GM18873 (cell line): ENCODE data around the gene TCF25.
"Not testable (repeated sequence)": the region's sequence is repeated elsewhere in the genome, so short reads cannot be mapped to it uniquely, and the experiment has no call there.

Source experiments
- ATAC-seq: cut with Tn5 transposase; IDR thresholded peaks from one replicate; pipeline ENCODE4 v1.9.1; 2021; ENCODE audit warnings: mild to moderate bottlenecking, moderate library complexity, moderate number of reproducible peaks; ENCODE audit not compliant: unreplicated experiment, low FRiP score

The TCF25 gene

DNA sequence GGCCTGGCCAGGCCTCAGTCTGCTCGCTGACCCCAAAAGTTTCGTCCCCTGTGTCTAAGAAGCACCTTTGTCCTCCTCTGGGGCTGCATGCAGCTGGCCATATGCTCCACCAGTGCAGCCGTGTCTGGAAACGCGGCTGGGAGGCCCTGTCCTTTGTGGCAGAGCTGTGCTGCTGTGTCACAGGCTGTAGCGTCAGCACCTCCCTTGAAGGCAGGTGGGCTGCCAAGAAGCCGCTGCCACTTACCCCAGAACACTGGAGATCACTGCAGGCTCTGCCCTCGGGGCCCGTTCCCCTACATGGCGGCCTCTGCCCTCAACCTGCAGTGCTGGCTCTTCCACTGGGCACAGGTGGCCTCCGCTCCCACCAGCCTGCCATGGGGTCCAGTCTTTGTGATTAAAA is 29.6 kb downstream of the TCF25 start:
- no peak for ATAC-seq

DNA sequence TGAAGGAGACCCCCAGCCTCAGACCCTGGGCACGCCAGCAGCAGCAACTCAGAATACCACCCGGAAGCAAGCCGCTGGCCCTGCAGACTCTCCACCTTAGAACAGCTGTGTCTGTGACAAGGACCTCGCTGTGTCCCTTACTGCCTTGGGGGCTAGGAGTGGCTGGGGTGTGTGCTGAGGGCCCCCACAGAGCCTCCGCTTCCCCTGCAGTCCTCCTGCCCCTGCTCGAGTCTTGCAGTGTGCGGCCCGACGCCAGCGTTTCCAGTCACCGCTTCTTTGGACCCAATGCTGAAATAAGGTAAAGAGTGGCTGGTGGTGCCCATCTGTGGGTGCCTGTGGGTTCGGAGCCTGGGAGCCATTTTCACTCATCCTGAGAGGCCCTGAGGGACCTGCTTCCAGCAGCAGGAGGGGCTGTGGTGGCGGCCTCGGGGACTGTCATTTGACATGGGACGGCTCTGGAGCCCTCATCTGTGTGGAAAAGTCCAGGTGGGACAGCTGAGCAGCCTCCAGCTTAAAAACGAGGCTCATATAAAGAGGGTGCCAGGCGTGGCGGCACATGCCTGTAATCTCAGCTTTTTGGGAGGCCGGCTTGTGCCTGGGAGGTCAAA is 30.6 kb downstream of the TCF25 start:
- no peak for ATAC-seq

DNA sequence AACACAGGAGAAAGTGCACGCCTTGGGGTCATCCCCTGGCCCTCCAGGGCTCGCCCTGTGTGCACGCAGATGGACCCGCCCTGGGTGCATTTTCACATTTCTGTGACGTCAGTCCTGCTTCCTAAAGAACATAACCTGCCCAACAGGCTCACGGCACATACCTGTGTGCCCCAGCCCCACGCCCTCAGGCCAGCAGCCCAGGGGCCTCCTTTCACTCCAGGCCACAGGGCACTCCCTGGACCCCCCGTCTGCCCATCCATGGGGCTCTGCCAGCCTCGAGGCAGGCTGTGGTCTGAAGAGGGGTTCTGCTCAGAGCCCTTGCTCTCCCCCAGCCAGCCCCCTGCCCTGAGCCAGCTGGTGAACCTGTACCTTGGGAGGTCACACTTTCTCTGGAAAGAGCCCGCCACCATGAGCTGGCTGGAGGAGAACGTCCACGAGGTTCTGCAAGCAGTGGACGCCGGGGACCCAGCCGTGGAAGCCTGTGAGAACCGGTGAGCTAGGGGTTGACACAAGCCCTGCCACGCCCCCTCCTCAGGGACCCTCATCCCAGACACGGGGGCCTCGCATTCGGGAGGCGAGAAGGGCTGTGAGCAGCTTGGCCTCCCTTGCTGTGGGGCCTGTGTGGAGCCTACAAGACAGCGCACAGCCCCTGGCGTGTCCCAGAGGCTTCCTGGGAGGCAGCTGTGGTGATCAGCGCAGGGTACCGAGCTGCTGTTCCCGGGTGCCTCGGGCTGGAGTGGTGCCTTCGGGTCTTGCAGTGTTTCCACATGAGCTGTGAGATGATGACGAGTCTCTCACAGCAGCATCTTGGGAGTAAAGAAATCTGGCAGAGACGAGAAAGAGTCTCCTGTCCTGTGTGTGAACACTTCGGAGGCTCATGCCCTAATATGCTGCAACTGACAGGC is 31.5 kb downstream of the TCF25 start:
- no peak for ATAC-seq

DNA sequence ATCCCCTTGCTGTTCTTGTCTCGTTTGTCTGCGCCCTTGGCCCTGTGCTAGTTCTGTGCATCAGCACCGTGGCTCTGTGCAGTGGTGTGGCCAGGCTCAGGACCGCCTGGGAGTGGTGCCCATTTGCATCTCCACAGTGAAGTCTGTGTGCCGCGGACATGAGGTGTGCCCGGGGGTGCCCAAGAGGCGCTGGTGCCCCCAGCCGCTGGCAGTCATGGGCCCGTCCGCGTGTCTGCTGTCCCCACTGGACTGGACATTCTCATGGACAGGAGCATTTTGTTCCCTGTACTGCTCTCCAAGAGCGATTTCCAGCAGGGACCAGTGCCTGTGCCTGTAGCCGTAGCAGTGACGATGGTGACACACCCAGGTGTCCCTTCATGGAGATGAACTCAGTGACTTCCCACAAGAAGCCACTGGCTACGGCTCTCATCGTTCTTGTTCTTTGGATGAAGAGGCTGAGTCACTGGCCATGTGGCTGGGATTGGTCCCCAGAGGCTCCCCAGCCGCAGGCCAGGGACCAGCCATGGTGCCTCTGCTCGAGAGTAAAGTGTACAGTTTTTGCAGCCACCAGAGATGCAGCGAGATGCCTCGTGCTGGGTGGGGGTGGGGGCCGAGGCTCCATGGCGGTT is 32.2 kb downstream of the TCF25 start:
- ATAC-seq, result no peak

DNA sequence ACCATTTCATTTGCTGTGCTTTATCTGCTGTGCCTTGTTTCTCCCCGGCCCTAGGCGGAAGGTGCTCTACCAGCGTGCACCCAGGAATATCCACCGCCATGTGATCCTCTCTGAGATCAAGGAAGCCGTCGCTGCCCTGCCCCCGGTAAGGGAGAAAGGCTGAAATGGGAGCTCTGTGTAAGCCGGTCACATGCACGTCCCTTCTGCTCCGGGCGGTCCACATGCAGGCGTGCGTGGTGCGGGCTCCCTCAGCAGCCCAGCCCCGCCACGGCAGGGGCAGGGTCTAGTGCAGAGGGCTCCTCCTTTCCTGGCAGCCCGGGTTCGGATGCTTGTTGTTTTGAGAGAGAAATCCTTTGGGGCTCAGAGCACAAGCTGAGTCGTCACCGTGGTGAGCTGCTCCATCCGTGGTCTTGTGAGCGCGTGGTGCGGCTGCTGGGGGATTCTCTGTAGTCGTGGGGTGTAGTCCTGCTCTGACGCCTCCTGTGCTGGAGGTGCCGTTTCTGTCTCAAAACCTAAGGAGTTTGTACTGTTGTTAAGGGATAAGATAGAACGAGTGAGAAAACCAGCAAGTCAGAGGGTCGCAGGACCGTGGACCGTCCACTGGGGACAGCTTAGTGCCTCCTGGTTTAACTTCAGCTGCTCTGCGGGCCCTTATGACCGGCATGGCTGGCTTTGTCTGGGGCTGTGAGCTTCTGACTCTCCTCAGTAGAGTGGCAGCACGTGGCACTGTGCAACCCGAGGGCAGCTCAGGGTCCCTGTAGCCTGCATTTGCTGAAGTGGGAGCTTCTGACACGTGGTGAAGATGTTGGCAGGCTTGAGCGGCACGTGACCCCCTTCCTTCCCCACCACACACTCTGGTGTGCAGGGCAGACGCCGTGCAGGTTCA is 33.0 kb downstream of the TCF25 start:
- no peak for ATAC-seq

DNA sequence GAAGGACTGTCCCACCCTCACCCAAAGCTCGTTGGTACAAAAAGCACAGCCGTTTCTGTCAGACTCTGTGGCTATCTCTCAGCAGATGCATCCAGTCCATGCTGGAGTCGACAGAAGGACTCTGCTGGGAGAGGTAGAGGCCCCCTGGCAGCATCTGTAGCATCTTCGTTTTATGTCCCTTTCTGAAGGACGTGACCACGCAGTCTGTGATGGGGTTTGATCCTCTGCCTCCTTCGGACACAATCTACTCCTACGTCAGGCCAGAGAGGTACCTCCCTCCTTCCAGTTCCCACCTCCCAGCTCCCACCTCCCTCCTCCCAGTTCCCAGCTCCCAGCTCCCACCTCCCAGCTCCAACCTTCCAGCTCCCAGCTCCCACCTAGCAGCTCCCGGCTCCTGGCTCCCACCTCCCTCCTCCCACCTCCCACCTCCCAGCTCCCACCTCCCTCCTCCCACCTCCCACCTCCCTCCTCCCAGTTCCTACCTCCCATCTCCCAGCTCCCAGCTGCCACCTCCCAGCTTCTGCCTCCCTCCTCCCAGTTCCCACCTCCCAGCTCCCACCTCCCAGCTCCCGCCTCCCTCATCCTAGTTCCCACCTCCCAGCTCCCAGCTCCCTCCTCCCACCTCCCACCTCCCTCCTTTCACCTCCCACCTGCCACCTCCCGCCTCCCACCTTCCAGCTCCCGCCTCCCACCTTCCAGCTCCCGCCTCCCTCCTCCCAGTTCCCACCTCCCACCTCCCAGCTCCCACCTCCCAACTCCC is 33.8 kb downstream of the TCF25 start:
- ATAC-seq, result no peak

DNA sequence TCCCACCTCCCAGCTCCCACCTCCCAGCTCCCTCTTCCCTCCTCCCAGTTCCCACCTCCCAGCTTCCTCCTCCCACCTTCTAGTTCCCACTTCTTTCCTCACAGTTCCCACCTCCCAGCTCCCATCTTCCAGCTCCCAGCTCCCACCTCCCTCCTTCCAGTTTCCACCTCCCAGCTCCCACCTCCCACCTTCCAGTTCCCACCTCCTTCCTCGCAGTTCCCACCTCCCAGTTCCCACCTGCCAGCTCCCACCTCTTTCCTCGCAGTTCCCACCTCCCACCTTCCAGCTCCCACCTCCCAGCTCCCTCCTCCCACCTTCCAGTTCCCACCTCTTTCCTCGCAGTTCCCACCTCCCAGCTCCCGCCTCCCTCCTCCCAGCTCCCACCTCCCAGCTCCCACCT is 34.8 kb downstream of the TCF25 start:
- no peak for ATAC-seq

DNA sequence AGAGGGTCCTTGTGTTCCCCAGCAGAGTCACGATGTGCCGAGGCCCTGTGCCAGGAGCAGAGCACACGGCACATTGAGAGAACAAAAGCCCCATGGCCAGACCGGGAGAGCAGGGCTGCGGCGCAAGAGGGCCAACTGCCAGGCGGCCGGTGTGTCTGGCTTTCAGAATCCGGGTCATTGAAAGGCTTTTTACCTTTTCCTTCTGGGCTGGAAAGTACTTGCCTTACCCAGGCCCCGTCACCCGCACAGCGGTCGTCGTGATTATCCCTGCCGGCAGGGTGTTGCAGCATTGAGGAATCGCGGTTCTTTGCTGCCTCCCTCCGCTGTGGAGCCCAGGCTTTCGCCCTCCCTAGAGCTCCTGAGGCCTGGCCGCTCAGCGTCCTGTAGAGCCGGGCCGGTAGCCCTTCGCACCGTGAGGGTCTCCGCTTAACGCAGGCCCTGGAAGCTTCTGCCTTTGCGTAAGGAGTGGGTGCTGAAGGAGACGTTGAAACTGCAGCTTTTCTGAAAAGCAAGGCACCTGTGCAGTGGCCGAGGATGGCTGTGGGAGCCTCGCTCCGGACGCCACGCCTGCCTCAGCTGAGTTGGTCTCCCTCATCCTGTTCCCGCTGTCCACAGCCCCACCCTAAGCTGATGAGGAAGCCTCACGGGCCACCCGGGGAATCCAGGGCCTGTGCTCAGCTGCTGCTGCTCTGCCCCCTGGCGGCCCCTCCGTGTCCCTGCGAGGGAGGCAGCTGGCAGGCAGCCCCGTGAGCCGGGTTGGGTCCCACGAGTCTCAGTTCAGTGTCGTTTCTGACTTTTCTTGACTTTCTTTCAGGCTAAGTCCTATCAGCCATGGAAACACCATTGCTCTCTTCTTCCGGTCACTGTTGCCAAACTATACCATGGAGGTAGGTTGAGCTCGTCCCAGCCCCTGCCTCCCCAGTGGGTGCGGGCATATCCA is 36.7 kb downstream of the TCF25 start:
- no peak for ATAC-seq

DNA sequence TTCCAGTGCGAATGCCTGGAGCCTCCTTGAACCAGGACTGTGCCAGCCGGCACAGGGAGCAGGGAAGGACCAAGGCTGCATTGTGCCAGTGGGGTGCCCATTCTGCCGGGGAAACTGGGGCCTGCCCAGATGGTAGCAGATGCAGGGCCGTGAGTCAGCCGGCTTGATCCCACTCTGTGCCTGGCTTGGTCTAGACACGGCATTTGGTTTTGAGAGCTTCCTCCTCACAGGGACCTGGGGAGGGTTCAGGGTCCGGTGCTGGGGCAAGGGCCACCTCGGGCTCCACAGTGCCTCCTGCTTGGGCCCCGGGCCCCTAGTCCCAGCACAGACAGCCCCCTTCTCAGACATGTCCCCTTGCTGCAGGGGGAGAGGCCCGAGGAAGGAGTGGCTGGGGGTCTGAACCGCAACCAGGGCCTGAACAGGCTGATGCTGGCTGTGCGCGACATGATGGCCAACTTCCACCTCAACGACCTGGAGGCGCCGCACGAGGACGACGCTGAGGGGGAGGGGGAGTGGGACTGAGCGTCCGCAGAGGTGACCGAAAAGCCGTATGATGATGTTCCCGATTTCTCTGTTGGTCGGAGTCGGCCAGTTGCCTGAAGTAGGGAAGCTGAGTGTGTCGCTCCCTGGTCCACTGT is 37.4 kb downstream of the TCF25 start:
- ATAC-seq, result no peak

DNA sequence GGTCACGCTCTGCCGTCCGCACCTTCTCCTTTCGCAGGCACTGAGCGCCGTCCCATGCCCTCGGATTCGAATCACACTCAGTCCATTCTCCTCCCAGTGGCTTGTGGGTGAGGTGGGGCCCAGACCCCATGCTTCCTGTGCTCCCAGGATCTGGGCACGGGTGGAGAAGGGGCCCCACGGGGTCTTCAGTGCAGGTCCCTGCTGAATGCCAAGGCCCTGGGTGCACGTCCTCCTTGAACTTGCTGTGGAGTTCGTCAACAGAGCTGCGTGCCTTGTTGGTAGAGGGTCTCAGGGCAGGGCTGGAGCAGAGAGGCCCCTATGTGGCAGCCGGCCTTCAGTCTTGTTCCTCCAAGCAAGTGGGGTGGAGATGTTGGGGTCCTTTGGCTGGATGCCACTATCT is 38.0 kb downstream of the TCF25 start:
- ATAC-seq, result no peak

DNA sequence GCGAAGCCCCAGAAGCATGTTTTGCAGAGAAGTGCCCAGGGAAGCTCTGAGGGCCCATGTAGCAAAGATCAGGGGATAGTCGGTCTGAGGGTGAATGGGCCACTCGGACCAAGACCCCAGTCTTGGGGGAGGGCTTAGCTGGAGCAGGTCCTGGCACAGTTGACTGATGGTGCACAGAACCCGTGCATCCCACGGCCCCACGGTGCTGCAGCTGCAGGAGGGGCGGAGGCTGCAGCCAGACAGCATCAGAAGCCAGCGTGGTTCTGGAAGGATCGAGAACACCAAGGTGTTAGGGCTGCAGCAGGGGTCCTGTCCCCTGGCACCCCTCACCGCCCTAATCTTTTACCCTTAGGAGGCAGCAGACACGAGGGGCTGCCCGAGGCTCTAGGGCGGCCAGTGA is 38.8 kb downstream of the TCF25 start:
- no peak for ATAC-seq

DNA sequence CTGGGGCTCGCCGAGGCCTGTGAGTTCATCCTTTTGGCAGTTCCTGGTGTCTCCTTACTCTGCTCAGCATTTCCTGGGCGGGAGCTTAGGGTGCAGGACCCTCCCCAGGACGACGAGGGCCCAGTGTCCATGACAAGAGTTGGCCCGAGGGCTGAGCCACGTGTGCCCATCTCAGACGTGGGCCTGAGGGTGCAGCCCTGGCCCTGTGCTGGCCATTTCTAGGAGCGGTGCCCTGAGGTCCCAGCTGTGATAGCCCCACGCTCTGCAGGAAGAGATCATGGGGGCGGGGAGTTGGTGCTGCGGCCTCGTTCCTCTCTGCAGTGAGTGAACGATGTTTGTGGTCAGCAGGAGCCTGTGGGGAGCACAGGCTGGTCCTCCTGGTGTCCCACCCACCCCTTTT is 39.2 kb downstream of the TCF25 start:
- ATAC-seq, result no peak

DNA sequence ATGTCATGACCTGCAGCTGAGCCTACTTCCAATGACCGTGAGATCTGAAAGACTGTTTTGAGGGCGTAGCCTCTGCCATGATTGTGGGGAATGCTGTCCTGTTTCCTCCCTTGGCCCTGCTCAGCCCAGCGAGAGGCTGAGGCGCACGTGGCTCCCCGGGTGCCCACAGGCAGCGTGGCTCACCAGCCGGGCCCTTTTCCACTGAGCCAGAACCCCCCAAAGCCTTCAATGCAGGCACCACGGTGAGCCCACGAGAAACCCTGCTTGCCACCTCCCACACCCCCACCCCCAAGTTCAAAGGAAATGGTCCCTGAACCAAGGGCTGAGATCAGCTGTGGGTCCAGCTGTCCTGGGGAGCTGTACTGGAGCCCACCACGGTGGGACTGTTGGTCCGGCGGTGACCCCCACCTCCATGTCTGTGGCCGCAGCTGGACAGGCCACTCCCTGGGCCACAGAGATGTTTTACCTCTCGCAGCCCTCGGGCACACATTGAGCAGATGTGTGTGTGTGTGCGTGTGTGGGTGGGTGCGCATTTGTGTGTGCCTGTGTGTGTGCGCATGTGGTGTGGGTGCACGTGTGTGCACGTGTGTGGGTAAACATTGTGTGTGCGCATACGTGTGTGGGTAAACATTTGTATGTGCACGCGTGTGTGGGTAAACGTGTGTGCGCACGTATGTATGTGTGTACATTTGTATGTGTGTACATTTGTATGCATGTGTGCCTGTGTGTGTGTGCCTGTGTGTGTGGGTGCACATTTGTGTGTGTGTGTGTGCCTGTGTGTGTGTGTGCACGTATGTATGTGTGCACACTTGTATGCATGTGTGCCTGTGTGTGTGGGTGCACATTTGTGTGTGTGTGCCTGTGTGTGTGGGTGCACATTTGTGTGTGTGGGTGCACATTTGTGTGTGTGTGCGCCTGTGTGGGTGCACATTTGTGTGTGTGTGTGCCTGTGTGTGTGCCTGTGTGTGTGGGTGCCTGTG is 40.3 kb downstream of the TCF25 start:
- no peak for ATAC-seq

DNA sequence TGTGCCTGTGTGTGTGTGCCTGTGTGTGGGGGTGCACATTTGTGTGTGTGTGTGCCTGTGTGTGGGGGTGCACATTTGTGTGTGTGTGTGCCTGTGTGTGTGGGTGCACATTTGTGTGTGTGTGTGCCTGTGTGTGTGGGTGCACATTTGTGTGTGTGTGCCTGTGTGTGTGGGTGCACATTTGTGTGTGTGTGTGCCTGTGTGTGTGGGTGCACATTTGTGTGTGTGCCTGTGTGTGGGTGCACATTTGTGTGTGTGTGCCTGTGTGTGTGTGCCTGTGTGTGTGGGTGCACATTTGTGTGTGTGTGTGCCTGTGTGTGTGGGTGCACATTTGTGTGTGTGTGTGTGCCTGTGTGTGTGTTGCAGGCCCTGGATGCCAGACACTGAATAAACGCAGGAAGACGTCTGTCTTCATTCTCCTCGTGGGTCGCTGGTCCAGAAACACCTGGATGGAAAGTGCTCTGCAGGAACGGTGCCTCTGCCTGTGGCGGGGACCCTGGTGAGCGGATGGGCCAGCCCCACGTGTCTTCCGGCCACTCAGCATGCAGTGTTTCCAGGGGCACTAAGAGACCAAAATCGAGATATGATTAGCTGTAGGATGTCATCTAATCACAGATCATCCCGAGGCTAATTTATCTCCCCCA is 41.4 kb downstream of the TCF25 start:
- ATAC-seq, result not testable (repeated sequence)

DNA sequence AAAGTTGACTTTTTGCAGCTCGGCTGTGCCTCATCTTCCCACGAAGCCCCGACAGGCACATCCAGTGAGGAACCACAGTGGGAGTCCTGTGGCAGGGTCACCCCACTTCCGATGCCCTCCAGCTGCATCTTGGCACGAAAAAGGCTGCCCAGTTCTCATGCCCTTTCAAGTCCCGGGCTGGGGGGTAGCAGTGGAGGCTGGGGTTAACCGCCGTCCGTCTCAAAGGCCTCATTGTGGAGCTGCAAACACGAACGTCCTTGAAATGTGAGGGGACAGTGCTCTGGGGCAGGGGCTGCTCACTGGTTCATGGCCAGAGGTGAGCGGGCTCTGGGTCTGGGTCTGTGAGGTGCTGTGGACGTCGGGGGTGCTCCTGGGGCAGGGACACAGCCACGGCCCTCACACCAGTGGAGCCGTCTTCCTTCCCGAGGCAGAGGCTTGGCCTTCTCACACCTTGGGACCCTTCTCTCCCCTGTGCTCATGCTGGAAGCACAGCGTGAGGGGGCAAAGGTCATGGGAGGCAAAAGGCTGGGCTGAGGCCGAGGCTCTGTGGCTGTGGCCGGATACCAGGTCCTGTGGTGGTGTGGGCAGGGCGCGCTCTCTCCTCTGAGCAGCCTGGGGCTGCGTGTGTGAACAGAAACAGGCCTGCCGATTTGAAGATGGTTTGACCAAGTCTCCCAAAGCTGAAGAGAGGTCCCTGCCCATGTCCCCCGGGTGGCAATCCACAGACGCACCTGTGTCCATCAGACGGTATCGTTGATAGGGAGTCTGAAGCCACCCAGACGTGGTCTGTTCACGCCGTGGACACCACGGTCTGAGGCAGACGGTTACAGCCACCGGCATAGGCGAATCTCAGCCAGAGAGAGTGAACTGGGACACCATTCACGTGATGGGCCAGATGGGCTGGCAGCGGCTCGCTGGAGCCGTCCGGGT is 42.2 kb downstream of the TCF25 start:
- ATAC-seq, result no peak
